ENCODE data around the gene NAGS.
"Not testable (repeated sequence)": the region's sequence is repeated elsewhere in the genome, so short reads cannot be mapped to it uniquely, and the experiment has no call there.

Gene NAGS

GRCh38 chr17:43967251-43967875 is 37.1 kb upstream of the NAGS start:
- no peak for TF ChIP-seq CTCF (IDR thresholded peaks at IDR 0.05; ENCODE audit: low read length, missing control alignments)
- H3K4me3 ChIP-seq (replicated peaks; ENCODE audit: low read depth, low read length), result no peak overlapping the region
- no peak for DNase-seq (ENCODE audit: low read depth)

- no peak for TF ChIP-seq CTCF (IDR thresholded peaks at IDR 0.05; ENCODE audit: low read length, missing control alignments)
- no peak for DNase-seq (ENCODE audit: low read depth)
- no peak overlapping the region for H3K4me3 ChIP-seq (replicated peaks; ENCODE audit: low read depth, low read length)
These were observed 34.1 kb upstream of the NAGS start for GRCh38 chr17:43970366-43970765.

- DNase-seq (ENCODE audit: low read depth); H3K4me3 ChIP-seq (replicated peaks; ENCODE audit: low read depth, low read length): not testable (repeated sequence)
These were observed 33.0 kb upstream of the NAGS start for GRCh38 chr17:43971436-43971835.

GRCh38 chr17:43972444-43973212 is 31.8 kb upstream of the NAGS start:
- DNase-seq (ENCODE audit: low read depth); H3K4me3 ChIP-seq (replicated peaks; ENCODE audit: low read depth, low read length): not testable (repeated sequence)

- DNase-seq (ENCODE audit: low read depth), result no peak
- H3K4me3 ChIP-seq (replicated peaks; ENCODE audit: low read depth, low read length), result no peak overlapping the region
- no peak for TF ChIP-seq CTCF (IDR thresholded peaks at IDR 0.05; ENCODE audit: low read length, missing control alignments)
These were observed 29.8 kb upstream of the NAGS start for GRCh38 chr17:43974382-43975266.

GRCh38 chr17:43975898-43976297 is 28.5 kb upstream of the NAGS start:
- TF ChIP-seq CTCF (IDR thresholded peaks at IDR 0.05; ENCODE audit: low read length, missing control alignments), result no peak
- no peak overlapping the region for H3K4me3 ChIP-seq (replicated peaks; ENCODE audit: low read depth, low read length)
- no peak for DNase-seq (ENCODE audit: low read depth)

- TF ChIP-seq CTCF (IDR thresholded peaks at IDR 0.05; ENCODE audit: low read length, missing control alignments), result no peak
- H3K4me3 ChIP-seq (replicated peaks; ENCODE audit: low read depth, low read length), result no peak overlapping the region
- no peak for DNase-seq (ENCODE audit: low read depth)
These were observed 27.2 kb upstream of the NAGS start for GRCh38 chr17:43976963-43977837.
